Lung (tissue), 12 donors: ENCODE data around the gene CST8. TPM values are rescaled to one million over a fixed set of nuclear protein-coding genes. Genes with fewer than 3 reads are reported as not detected.

Experiments used
- ATAC-seq: fragments of 200-7000 bp; cut with Tn5 transposase; one replicate; pipeline ENCODE4 v1.9.1; 2020; ENCODE audit warnings: moderate number of reproducible peaks; ENCODE audit not compliant: insufficient read depth, low FRiP score
- DNase-seq, 3 donors: peaks; one replicate each; pipeline ENCODE4 v3.0.0-alpha.2; 2013 to 2017
- H3K27ac ChIP-seq, 2 donors: one replicate each; pipeline ENCODE4 v1.5.1; 2013; ENCODE audit warnings: mild to moderate bottlenecking in 2 of 2, moderate library complexity in 2 of 2, control low read depth in 1 of 2, inconsistent platforms in 1 of 2, low read depth in 1 of 2, low read length in 1 of 2
- H3K27me3 ChIP-seq, 3 donors: one replicate each; pipeline ENCODE4 v1.5.1; 2013; ENCODE audit warnings: low read length in 2 of 3; ENCODE audit not compliant: control insufficient read depth in 3 of 3, insufficient read depth in 3 of 3
- H3K36me3 ChIP-seq, 4 donors: one replicate each; pipeline ENCODE4 v1.5.1; 2013; ENCODE audit warnings: low read length in 4 of 4, mild to moderate bottlenecking in 1 of 4, moderate library complexity in 1 of 4; ENCODE audit not compliant: control insufficient read depth in 4 of 4, insufficient read depth in 4 of 4
- H3K4me1 ChIP-seq, 5 donors: one replicate each; pipeline ENCODE4 v1.5.1; 2013; ENCODE audit warnings: low read length in 5 of 5, mild to moderate bottlenecking in 2 of 5, moderate library complexity in 1 of 5; ENCODE audit not compliant: control insufficient read depth in 5 of 5, insufficient read depth in 5 of 5
- H3K4me3 ChIP-seq: one replicate; pipeline ENCODE4 v1.5.1; 2013; ENCODE audit warnings: mild to moderate bottlenecking, control low read depth, moderate library complexity
- H3K9ac ChIP-seq, 2 donors: one replicate each; pipeline ENCODE4 v1.5.1; 2013; ENCODE audit warnings: low read length in 2 of 2, control low read depth in 1 of 2; ENCODE audit not compliant: insufficient read depth in 1 of 2
- H3K9me3 ChIP-seq, 4 donors: one replicate each; pipeline ENCODE4 v1.5.1; 2013; ENCODE audit warnings: low read length in 3 of 4, mild to moderate bottlenecking in 1 of 4, moderate library complexity in 1 of 4; ENCODE audit not compliant: control insufficient read depth in 4 of 4, insufficient read depth in 3 of 4
- CTCF ChIP-seq: IDR thresholded peaks from 2 replicates; pipeline ENCODE4 v1.5.1; 2012; ENCODE audit warnings: mild to moderate bottlenecking; ENCODE audit errors: control extremely low read depth, extremely low read depth
- WGBS, 2 donors: extraction: QIAGEN DNeasy Blood & Tissue Kit; methylation state at CpG; one replicate each; pipeline ENCODE4 v1.1.7; 2013; 5-methylcytosine and 5-hydroxymethylcytosine counted together
- polyA plus RNA-seq, 2 donors: library from polyadenylated mRNA; stranded (reverse); fragments of 200-250 nt; gene quantifications; one replicate each; pipeline ENCODE4 v1.2.1, GENCODE V29; 2013
- total RNA-seq, 2 donors: library from RNA; depleted of rRNA in 1 of 2; stranded (reverse); fragments of >200 nt in 1 of 2; gene quantifications; one replicate each; pipeline ENCODE4 v1.2.1, GENCODE V29; 2014 to 2021
- donor health status: control.
- donor health status: control.
- donor health status: Bipolar disorder and iron deficiency.
- donor health status: healthy.
- donor health status: DM: yes; HTN: yes; CAD: no.

Gene CST8
- total and polyA plus RNA-seq, 4 donors, result not detected

- Histone ChIP-seq H3K36me3 (no peaks in the 10 kb centered on the region), H3K27me3 (no peaks in the 10 kb centered on the region), H3K4me3 (no peak overlapping the region), H3K27ac (no peak overlapping the region), H3K9me3 (peaks cover 0 to 7% (median 0%) of the 10 kb centered on the region in 4 donors), H3K4me1 (no peaks in the 10 kb centered on the region), H3K9ac (no peak overlapping the region)
- DNase-seq (no peak), ATAC-seq (no peak)
- TF ChIP-seq CTCF, result no peak
- 86% methylated on average over 15 of the region's 15 CpGs for WGBS, 2 donors
These were observed 37.1 kb upstream of the CST8 start for GRCh38 chr20:23453549-23454543.

GRCh38 chr20:23454816-23455215 is 36.1 kb upstream of the CST8 start:
- no peak for DNase-seq
- H3K9ac ChIP-seq, result no peak overlapping the region
- no peak for ATAC-seq
- TF ChIP-seq CTCF, result no peak
- H3K4me1 ChIP-seq, result no peaks in the 10 kb centered on the region
- H3K27ac ChIP-seq, result no peak overlapping the region
- H3K27me3 ChIP-seq, result no peaks in the 10 kb centered on the region
- H3K36me3 ChIP-seq, result no peaks in the 10 kb centered on the region
- WGBS, 2 donors, result 98 to 100% methylated on average over 1 of the region's 1 CpG
- H3K9me3 ChIP-seq, result peaks cover 0 to 10% (median 0%) of the 10 kb centered on the region in 4 donors
- H3K4me3 ChIP-seq, result no peak overlapping the region

GRCh38 chr20:23455639-23456038 is 35.3 kb upstream of the CST8 start:
- TF ChIP-seq CTCF, result no peak
- Histone ChIP-seq H3K9ac (no peak overlapping the region), H3K4me1 (no peaks in the 10 kb centered on the region), H3K4me3 (no peak overlapping the region), H3K9me3 (peaks cover 0 to 10% (median 0%) of the 10 kb centered on the region in 4 donors), H3K27ac (no peak overlapping the region), H3K27me3 (no peaks in the 10 kb centered on the region), H3K36me3 (no peaks in the 10 kb centered on the region)
- DNase-seq (no peak), ATAC-seq (no peak)
- WGBS, 2 donors, result 81 to 92% methylated on average over 7 of the region's 7 CpGs
